Stimulated activated CD4-positive, alpha-beta T cell treated with anti-CD3 and anti-CD28 coated beads, TNF-alpha, amount 100 ng/mL, for 24 hours (primary cell): Measurements from ENCODE around the gene CTIF.

ENCODE experiments used
- DNase-seq, 3 experiments: peaks; one replicate each; pipeline ENCODE4 v3.0.0-alpha.2; 2020; ENCODE audit warnings: low read depth in 3 of 3

Gene CTIF

DNA sequence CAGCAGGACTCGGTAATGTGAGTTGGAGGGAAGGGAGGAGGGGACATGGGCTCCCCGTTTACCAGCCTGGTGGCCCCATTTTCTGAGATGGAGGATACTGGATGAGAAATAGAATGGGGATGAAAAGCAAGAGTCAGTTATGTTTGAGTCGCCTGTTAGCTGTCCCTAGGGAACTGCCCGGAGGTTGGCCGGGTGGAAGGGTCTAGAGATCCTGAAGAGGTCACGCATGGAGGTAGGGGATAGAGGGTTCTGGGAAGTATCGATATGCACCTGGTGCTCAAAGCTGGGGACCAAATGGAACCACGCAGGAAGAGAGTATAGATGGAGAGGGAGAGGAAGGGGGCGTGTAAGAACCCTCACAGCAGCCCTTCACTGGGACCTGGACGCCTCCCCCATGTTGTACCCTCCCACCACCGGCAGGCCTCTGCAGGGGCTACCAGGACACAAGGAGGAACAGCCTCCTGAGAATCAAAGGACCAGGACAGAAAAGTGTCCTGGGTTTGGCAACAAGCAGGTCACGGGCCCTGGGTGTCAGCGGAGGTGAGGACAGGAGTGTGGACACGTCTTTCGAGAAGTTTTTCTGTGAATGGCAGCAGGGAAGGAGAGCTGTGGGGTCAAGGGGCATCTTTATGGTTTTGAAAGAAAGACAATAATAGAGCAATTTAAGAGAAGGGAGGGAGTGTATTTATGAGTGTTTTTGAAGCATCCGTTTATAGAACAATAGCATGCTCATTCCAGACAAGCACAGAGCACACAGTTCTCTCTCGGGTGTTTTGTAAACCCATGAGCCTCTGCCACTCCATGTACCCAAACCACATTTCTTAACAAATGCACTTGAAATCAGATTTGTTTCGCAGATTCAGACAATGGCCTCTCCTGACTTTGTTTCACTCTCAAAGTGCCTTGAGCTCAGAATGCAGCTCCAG, 279.8 kb downstream of the CTIF start:
- no peak for DNase-seq

DNA sequence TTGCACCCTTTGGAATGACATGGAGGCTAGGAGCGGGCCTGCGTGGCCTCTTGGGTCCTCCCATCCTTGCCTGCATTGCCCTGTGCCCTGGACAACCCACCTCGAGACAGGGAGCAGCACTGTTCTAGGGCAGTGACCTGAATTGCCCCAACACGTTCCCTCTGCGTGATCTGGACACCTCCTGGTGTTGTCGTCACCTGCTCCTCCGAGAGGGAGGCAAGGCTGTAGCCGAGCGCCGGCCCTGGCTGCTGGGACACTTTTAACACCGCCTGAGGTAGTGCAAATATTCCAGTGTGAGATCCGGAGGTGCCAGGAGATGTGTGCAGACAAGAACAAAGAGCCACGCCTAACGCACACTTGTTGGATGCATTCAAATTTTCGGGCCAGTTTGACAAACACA, 280.4 kb downstream of the CTIF start:
- no peak for DNase-seq

DNA sequence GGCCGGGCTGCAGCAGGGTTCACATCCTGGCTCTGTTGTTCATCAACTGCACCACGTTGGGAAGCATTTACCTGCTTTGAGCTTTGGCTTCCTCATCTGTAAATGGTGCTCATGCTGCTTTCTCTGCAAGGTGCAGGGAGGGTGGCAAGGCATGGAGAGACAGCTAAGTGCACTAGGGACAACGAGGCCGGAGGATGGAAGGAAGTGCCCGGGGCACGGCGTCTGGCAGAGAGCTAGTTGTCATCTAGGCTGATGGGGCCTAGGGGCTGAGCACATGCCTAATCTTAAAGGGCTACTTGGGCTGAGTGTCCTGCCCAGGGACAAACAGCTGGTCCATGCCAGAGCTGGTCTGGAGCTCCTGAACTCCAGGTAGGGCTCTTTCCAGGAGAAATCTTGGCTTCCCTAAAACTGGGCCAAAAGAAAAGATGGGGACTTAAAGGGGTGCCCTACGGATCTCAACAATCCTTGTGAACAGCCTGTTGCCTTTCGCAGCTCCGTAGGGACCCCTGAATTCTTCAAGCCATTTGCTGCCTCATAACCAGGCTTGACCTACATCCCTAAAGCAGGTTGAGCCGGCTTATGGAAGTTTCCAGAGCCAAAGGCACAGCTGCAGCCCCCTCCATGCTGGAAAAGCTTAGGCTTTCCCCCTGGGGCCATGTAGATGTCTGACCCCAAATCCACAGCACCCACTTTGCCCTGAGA, 281.1 kb downstream of the CTIF start:
- no peak for DNase-seq

DNA sequence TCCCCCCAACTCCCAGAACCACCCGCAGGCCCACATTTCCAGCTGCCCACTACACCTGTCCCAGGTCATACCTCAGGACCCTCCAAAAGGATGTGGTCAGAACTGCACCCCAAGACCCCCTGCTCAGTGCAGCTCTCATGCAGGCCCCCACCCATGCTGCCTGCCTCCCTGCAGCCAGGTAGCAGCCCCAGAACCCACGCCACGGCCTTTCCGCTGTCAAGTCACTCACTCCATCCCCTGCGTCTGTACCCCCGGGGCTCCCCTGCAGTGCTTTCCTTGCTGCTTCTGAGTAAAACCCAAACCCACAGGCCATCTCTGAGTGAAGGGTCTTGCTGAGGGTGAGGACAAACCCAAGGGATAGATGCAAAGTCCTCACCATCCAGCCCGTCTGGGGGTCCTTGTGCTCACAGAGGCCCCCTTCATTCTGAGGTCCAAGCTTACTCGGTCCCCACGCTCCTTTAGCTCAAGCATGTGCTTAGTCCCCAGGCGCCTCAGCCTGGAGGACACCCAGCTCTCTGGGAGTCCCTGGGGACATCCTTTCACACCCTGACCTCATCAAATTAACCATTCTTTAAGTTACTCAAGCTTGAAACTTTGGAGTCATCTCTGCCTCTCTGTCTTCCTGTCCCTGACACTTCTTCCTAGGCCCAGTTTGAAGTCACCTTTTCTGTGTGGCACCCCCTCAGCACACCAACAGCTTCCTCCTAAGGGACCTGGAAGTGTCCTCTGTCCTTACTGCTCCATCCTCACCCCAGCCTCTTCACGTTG, 281.8 kb downstream of the CTIF start:
- no peak for DNase-seq

DNA sequence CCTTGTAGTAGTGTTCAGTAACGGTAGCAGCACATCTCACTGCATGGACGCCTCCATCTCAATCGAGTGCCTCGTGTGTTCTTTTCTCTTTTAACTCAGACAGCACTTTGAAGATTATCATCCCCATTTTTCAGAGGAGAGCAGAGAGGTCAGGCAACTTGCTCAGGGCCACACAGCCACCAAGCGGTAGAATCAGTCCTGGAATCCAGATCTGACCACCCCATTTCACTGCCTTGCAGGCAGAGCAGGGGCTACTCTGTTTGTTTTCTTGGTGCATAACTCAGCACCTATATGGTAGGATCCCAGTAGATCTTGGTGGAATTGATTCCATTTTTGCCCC, 282.4 kb downstream of the CTIF start:
- DNase-seq, result no peak

DNA sequence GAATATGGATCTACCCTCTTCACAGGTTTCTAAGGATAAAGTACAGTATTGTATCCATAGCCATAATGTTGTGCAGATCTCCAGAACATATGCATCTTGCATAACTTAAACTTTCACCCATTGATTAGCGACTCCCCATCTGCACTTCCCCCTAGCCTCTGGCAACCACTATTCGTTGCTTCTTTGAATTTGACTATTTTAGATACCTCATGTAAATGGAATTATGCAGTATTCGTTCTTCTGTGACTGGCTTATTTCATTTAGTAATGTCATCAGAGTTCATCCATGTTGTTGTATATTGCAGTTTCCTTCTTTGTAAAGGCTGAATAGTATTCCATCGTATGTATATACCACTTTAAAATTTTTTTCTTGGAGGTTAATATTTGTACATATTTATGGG, 283.0 kb downstream of the CTIF start:
- no peak for DNase-seq

DNA sequence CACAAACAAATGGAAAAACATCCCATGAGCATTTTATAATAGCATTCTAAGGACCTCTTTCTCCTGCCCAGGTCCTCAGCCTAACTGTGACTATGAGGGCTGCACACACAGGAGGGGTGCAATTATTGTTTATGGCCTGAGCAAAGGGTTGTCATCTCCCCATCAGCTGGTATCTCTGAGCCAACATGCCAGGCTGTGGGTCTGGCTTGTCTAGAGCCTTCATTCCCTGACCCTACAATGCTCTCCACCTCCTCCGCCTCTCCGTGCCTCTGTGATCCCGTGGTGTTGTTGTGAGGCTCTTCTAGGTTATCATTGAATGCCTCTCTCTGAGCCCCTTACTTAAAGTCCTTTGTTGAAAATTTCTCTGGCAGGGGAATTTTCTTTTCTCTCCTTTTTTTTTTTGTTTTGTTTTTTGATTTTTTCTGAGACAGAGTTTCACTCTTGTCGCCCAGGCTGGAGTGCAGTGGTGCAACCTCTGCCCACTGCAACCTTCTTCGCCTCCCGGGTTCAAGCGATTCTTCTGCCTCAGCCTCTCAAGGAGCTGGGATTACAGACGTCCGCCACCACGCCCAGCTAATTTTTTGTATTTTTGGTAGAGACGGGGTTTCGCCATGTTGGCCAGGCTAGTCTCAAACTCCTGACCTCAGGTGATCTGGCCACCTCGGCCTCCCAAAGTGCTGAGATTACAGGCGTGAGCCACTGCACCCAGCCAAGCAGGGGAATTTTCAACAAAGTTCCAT, 285.6 kb downstream of the CTIF start:
- DNase-seq, result no peak

DNA sequence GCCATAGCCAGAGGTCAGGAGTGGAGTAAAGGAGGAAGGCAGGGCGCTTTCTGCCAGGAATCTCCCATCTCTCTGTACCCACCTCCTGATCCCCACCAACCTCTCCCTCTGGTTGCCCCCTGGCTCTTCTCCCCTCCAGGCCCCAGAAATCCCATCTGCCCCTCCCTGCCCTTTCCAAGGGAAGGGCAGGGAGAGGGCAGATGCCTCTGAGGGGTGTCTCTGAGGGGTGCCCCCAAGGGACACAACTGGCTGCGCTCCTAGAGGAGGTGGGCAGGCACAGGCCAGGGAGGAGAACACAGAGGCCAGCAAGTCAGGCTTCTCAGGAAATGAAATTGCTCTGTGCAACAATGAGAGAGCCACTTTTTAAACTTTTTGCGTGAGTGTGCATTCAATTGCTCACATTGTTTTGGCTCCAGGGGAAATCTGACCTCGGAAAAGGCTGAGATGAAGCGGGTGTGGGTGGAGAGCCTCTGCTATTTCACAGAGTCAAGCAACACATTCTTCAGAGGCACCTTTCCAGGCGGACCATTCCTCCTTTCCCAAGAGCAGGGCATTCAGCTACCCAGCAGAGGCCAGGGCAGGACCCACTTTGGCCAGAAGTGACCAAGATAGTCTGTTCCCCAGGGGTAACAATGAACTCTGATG, 286.4 kb downstream of the CTIF start:
- no peak for DNase-seq

DNA sequence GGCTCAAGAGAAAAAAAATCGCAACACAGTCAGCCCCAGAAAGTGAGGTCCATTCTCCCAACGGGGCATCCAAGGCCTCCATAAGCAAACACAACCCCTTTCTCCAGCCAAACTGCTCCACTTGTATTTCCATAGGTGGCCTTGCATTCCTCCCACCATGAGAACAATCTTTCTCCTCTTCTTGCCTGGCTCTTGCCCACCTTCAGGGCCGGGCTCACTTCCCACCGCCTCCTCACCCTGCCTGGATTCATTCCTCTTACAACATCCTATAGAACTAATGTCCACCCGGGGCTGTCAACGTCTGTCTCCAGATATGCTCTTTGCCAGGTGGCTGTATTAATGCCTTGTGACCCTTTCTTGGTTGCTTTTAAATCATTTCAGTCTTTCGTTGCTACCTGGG, 287.4 kb downstream of the CTIF start:
- DNase-seq, result no peak

DNA sequence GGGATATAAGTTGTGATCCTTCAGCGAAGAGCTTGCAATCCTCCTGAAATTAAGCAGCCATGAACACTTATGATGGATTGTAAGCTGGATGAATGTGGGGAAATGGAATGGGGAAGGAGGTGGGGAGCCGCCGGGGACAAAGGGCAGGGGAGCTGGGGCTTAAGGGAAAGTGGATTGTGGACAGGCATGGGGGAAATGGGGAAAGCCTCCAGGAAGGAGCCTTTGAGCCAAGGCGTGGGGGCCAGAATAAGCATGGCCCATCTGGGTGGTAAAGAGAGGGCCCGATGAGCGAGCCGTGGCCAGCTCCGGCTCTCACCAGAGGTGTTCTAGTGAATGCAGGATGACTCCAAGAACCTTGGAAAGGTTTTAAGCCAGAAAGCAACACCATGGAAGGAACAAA, 288.0 kb downstream of the CTIF start:
- DNase-seq, result no peak

DNA sequence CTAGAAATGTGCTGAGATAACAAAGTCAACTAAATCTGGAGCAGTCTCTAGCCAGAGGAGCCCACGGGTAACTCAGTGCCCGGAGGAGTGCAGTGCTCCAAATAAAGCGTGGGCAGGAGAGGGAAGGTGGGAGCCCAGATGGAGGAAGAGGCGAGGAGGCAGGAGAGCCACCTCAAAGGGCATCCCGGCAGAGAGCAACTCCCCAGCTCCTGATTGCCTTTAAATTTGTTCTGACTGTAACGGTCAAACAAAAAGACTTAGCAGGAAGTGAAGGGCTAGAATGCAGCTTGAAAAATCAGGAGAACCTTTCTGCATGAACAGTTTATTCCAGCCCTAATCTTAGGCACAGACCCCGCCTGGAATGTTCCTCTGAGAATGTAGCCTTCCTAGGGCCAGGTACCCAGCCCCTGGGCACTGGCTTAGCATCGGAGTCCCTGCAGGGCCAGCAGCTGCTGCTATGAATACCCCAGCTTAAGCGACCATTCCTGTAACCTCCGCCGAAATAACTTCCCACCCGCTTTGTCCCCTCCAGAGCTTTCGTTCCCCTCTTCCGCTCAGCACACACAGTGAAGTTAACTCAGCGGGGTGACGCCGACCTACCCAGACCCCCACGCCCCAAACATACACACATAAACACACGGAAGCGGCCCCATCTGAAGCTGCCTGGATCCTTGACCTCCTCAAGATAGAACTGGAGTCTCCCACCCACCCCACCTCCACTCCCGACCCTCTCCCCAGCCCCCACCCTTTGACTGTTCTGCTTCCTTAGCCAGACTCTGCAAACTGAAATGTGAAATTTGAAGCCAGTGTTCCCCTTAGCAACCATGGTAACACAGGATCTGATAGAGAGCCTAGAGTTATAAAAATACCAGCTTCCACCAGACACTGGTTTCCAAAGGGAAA, 288.7 kb downstream of the CTIF start:
- DNase-seq, result no peak

DNA sequence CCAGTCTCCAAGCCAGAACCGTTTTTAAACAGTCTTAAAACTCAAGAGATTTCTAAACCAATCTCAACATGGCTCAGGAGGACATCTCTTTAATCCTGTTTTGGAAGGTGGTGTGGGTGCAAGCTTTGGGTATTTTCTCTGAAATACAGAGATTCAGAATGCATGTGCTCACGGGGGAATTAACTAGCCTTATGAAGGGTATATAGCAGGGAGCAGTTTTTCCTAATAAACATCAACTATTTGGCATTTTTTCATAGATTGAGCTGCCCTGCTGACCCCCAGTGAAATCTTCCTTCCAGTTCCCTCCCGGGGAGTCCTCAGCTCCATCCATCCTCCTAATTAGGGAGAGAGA, 289.3 kb downstream of the CTIF start:
- no peak for DNase-seq

DNA sequence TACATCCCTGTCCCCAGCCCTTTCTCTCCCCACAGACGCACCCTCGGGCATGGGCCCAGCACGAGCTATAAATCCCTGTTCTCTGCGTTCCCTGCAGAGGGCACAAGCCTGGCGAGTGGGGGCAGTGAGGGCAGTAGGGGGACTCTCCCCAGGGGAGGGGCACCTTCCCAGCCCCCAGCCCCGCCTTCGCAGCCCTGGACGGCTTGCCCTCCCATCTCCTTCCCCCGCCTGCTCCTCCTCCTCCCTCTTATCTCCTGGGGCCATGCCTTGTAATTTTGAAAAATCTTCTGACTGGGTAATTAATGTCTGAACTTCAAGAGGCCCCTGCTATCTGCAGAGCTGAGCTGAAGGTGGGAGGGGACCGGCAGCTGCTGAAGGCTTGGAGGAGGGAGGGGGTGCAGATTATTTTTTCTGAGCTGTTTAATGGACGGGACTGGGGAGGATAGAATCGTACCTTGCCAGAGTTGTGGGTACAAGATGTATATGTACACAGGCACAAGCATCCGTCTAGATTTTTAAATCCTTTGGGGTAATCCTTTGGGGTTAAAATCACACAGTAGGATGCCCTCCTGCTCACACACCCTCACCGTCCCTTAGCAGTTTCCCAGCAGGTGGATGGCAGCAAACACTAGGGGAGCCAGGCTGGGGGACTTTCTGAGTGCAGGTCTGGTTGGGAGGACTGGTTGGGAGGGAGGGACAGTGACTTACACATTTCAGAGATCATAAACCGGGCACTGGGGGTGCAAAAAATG, 290.0 kb downstream of the CTIF start:
- no peak for DNase-seq

DNA sequence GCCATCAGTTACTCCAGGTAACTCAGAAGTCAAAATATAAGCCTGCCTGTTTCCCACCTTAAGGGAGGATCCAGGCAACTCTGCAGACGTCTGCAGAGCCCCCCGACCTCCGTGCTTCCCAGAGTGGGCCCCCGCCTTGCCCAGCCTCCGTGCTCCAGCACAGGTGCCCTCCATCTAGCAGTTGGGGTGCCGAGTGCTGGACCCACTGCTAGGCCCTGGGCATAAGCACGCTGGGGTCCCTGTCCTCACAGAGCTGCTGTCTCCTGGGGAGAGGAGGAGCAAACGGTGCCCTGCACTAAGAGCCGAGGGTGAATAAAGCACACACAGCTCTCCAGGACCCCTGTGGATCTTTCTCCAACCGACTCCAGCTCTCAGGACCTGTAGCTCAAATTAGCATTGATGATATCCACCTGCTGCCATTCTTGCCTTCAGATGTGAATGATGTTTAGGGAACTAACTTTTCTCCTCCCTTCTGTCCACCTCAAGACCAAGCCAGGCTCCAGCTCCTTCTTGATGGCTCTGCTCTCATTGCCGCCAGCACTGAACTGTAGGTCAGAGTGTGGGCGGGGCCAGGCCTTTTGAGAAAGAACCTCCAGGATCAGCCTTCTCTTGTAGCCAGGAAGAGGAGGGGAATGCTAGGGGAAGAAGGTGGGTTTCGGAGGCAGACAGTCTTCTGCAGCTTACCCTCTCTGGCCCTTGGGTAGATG, 290.8 kb downstream of the CTIF start:
- DNase-seq, result no peak

DNA sequence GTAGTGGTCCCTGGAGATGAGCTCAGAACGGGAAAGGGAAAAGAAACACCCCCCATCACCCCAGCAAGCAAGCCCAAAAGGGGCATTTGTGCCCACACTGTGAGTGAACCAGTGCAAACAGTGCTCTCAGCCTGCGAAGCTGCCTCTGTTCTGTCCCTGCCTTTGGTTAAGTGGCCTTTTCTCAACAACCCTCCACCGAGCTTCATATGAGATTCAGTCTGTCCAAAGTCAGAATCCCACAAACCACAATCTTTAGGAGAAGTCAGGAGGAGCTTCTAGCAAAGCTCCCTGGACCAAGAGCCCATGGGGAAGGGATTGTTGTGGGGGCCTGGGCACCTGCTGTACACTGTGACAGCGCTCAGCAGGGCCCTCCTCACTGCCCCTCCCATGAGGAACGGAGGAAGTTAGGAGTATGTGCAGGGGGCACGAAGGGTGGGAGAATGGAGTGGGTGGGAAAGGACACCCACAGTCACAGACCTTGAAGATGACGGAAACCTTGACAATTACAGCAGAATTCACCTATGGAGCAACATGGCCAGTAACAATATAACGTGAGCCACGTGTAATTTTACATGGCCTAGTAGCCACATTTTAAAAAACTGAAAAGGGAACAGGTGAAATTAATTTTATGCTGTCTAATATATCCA, 292.4 kb downstream of the CTIF start:
- DNase-seq, result no peak

DNA sequence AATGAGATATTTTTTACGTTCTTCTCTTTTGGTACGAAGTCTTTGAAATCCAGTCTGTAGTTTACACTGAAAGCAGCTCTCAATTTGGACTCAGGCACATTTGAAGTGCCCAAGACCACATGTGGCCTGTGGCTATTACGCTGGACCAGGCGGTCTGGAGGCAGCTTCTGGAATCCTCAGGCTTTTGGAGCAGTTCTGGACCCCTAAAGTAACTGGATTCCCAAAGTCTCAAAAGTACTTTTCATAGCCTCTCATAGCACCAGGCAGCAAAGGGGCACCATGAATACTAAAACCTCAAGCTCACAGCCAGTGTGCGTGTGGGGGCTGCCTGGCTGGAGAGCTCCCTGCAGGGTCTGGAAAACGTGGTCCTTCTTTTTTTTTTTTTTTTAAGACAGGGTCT, 293.0 kb downstream of the CTIF start:
- no peak for DNase-seq

DNA sequence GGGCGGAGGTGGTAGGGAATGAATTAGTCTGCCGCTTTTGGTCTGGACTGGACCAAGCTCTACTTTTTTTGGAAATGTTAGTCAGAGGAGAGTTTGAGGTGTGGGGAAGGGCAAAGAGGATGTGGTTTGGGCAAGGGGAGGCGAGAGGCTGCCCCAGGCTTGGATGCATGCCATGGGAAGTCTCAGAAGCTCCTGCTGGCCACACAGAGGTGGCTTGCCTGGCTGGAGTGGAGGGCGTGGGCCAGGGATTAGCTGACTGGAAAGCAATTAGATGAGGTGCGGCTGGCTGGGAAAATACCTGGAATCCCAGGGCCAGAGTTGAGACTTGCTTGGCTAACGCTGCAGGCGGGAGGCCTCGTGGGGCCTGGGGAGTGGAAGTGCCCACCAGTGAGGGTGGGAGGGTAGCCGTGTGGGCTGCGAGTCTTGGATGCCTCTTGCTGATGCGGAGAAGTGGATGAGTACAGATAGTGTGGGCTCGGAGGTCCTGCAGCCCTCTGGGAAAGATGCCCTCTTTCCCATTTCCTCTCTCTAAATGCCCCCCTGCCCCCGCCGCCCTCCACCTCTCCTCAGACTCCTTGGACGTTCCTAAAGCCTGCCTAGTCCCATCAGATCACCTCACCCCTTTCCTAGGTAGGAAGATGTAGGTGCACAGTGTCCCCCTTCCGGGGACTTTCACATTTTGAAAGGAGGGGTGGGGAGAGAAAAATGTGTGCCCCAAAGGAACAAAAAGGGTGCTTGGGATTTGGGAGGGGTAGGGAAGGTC, 294.3 kb downstream of the CTIF start:
- no peak for DNase-seq
